Measurements from ENCODE around the gene G6PC3. TPM values are rescaled to one million over a fixed set of nuclear protein-coding genes. Genes with fewer than 3 reads are reported as not detected.

The G6PC3 gene
- total and polyA plus RNA-seq, 2 of the 4 experiments (the other 2 are of a cell fraction): 20.4 to 107 TPM

DNA sequence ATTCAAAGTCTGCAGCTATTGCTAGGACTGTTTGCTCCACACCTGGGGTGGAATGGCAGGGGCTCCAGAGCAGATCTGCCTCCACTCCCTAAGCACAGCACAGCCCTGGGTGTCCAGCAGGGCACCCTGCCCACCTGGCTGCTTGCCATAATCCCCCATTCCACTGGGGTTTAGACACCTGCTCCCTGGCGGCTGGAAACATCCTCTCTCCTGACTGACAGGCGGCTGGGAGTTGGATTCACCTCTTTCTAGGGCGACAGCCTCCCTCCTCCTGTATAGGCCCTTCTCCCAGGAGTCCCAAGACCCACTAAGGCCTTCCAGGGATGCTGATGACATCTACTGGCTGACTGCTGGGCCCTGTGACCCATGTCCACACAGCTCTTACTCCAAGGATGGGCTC, 34.9 kb downstream of the G6PC3 start:
- Histone ChIP-seq H3K27me3 (ENCODE audit: control insufficient read depth, insufficient read depth, low read length) (no peaks in the 10 kb centered on the region), H3K4me2 (ENCODE audit: low read depth, low read length) (no peak overlapping the region), H2BK5ac (ENCODE audit: low read depth, low read length, poor library complexity, severe bottlenecking) (no peak overlapping the region), H3K14ac (replicated peaks; ENCODE audit: low read depth, low read length) (0 out of 2 replicates have a peak overlapping the region, but pooled peaks have one; percentile 2), H4K8ac (ENCODE audit: low read depth in 2 of 2, low read length in 2 of 2) (no peak overlapping the region), H2BK120ac (ENCODE audit: low read depth, low read length) (no peak overlapping the region), H3K27ac (ENCODE audit: insufficient read depth, low read length) (no peak overlapping the region), H3K4me3 (ENCODE audit: insufficient read depth, low read depth, low read length) (no peak overlapping the region), H3K4me1 (ENCODE audit: control insufficient read depth, insufficient read depth, low read length) (peaks cover 40% of the 10 kb centered on the region), H3K9ac (ENCODE audit: low read depth, low read length) (no peak overlapping the region), H3K23ac (ENCODE audit: low read depth, low read length) (peak overlapping the region; percentile 11; the same call in 1 of the 2 replicates), H2BK15ac (ENCODE audit: low read depth, low read length) (no peak overlapping the region), H4K20me1 (ENCODE audit: insufficient read depth, low read length) (peaks cover 32% of the 10 kb centered on the region), H3K36me3 (ENCODE audit: control insufficient read depth, insufficient read depth, low read length) (no peaks in the 10 kb centered on the region), H3K4ac (ENCODE audit: low read depth, low read length) (no peak overlapping the region), H3K56ac (ENCODE audit: extremely low read depth, insufficient read depth, low read length) (no peak overlapping the region), H3K79me1 (ENCODE audit: low read depth in 1 of 2, low read length in 2 of 2) (peaks cover 13 to 75% of the 10 kb centered on the region in 2 experiments), H2AK9ac (replicated peaks; ENCODE audit: low read depth, low read length, poor library complexity) (no peak overlapping the region), H2AFZ (replicated peaks; ENCODE audit: low read length, poor library complexity) (no peak overlapping the region), H4K5ac (ENCODE audit: low read depth, low read length) (no peak overlapping the region), H2BK20ac (ENCODE audit: low read depth, low read length) (no peak overlapping the region), H3K18ac (ENCODE audit: low read depth, low read length) (no peak overlapping the region), H4K91ac (ENCODE audit: insufficient read depth, low read depth, low read length) (no peak overlapping the region), H3K9me3 (ENCODE audit: control insufficient read depth, insufficient read depth, low read length) (no peaks in the 10 kb centered on the region), H2AK5ac (ENCODE audit: low read depth, low read length) (peak overlapping the region; percentile 7), H3K9me1 (ENCODE audit: insufficient read depth, low read length) (peaks cover 26% of the 10 kb centered on the region)
- no peak for DNase-seq
- POLR2A ChIA-PET (ENCODE audit: unreplicated experiment): interaction anchor here (0.7 kb wide), 1 partner anchor 18 kb away, joined by 5 read pairs; no protein-coding TSS in a partner anchor
- ATAC-seq (ENCODE audit: low read depth): no peak
- CTCF ChIA-PET: no interaction called here
- no TSS peak for BruUV-seq (replicated peaks)
- dilution Hi-C loops (cut with HindIII; ENCODE audit: low sequenced_read_pairs, unreplicated experiment) (no loop called here), intact Hi-C loops (cut with micrococcal nuclease) (no loop called here), in situ Hi-C loops (cut with MboI; ENCODE audit: low sequenced_read_pairs) (no loop called here)
- 63% methylated on average over 1 of the region's 3 CpGs; no CpG with 5 or more reads in 1 of the 2 experiments for WGBS, 2 experiments (ENCODE audit: extremely low coverage in 2 of 2, insufficient read length in 1 of 2)
- TF ChIP-seq RFX5 (IDR thresholded peaks at IDR 0.05; ENCODE audit: low read depth, low read length) (no peak), CHD1 (IDR thresholded peaks at IDR 0.05; ENCODE audit: low read depth, low read length) (no peak), SMC3 (IDR thresholded peaks at IDR 0.05; ENCODE audit: low read depth, low read length) (no peak), USF2 (IDR thresholded peaks at IDR 0.05; ENCODE audit: low read depth, low read length) (no peak), CEBPB (IDR thresholded peaks at IDR 0.05; ENCODE audit: low read depth, low read length) (no peak), MAFK (IDR thresholded peaks at IDR 0.05; ENCODE audit: low read depth, low read length) (no peak), MXI1 (IDR thresholded peaks at IDR 0.05; ENCODE audit: borderline replicate concordance, low read depth, low read length) (no peak), POLR2A (IDR thresholded peaks at IDR 0.05; ENCODE audit: low read depth, low read length) (no peak), FOS (IDR thresholded peaks at IDR 0.05; ENCODE audit: low read depth, low read length) (no peak), NFE2L2 (IDR thresholded peaks at IDR 0.05; ENCODE audit: low read depth, low read length) (no peak), RAD21 (IDR thresholded peaks at IDR 0.05; ENCODE audit: low read length) (no peak)
- TF ChIP-seq, protein P1, sequence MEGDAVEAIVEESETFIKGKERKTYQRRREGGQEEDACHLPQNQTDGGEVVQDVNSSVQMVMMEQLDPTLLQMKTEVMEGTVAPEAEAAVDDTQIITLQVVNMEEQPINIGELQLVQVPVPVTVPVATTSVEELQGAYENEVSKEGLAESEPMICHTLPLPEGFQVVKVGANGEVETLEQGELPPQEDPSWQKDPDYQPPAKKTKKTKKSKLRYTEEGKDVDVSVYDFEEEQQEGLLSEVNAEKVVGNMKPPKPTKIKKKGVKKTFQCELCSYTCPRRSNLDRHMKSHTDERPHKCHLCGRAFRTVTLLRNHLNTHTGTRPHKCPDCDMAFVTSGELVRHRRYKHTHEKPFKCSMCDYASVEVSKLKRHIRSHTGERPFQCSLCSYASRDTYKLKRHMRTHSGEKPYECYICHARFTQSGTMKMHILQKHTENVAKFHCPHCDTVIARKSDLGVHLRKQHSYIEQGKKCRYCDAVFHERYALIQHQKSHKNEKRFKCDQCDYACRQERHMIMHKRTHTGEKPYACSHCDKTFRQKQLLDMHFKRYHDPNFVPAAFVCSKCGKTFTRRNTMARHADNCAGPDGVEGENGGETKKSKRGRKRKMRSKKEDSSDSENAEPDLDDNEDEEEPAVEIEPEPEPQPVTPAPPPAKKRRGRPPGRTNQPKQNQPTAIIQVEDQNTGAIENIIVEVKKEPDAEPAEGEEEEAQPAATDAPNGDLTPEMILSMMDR (conservative IDR thresholded peaks at IDR 0.05; ENCODE audit: low read depth, low read length): no peak; the same call in 1 of the 2 replicates
- TF ChIP-seq, protein P2, sequence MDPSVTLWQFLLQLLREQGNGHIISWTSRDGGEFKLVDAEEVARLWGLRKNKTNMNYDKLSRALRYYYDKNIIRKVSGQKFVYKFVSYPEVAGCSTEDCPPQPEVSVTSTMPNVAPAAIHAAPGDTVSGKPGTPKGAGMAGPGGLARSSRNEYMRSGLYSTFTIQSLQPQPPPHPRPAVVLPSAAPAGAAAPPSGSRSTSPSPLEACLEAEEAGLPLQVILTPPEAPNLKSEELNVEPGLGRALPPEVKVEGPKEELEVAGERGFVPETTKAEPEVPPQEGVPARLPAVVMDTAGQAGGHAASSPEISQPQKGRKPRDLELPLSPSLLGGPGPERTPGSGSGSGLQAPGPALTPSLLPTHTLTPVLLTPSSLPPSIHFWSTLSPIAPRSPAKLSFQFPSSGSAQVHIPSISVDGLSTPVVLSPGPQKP (IDR thresholded peaks at IDR 0.05; ENCODE audit: borderline replicate concordance, low read depth, low read length): no peak

Measured in IMR-90 (cell line).